Measurements from ENCODE around the gene CACNA1D.

GRCh38 chr3:53482227-53482626 lies 12.2 kb upstream of the CACNA1D start:
- no peak for TF ChIP-seq CTCF (IDR thresholded peaks at IDR 0.05)
- TF ChIP-seq POLR2A (IDR thresholded peaks at IDR 0.05): no peak
- no peak for TF ChIP-seq POLR2AphosphoS5 (IDR thresholded peaks at IDR 0.05)
